T-helper 1 cell (primary cell): Measurements from ENCODE around the gene ALKBH3.

Source experiments
- DNase-seq, 5 donors: peaks; one replicate each; pipeline ENCODE4 v3.0.0-alpha.2; 2012 to 2020

Gene ALKBH3

DNA sequence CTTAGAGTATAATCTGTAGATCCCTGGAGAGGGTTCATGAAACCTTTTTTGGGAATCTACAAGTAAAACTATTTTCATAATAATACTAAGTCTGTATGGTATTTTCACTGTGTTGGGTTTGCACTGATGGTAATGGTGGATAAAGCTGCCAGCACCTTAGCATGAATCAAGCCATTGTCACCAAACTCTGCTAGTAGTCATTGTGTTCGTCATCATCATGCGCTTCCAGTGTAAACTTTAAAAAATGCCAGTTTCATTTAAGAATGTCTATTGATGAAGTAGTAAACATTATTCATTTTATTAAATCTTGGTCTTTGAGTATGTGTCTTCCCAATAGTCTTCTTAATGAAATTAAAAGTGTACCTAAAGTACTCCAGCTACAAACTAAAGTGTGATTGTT, 15.0 kb downstream of the ALKBH3 start:
- DNase-seq: no peak

DNA sequence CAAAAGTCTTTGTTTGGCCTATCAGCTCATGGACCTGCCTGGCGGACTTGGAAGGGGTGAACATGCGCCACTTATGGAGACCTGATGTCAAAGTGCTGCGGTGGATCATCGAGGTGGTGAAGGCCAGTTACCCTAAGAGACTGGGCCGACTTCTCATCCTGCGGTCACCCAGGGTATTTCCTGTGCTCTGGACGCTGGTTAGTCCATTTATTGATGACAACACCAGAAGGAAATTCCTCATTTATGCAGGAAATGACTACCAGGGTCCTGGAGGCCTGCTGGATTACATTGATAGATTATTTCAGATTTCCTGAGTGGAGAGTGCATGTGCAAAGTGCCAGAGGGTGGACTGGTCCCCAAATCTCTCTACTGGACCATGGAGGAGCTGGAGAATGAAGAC, 17.9 kb downstream of the ALKBH3 start:
- DNase-seq: no peak

DNA sequence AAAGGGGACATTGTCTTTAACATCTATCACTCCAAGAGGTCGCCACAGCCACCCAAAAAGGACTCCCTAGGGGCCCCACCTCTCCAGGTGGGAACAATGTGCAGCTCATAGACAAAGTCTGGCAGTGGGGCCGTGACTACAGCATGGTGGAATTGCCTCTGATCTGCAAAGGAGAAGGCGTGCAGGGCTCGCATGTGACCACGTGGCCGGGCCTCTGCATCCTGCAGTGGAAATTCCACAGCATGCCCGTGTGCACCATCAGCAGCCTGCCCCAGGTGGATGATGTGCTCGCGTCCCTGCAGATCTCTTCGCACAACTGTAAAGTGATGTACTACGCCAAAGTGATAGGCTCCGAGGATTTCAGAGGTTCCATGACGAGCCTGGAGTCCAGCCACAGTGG, 18.5 kb downstream of the ALKBH3 start:
- DNase-seq: no peak

DNA sequence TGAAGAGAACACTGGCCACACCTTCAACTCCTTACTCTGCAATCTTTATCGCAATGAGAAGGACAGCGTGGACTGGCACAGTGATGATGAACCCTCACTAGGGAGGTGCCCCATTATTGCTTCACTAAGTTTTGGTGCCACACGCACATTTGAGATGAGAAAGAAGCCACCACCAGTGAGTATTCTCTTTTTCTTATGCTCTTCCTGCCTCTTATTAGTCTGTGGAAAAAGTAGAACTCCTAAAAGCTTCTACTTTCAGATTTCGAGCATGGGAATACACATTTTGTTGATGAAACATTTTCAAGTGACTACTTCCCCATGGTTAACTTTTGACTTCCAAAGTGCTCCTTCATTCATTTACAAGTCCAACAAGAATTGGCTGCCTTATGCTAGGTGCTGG, 20.9 kb downstream of the ALKBH3 start:
- no peak for DNase-seq

GRCh38 chr11:43903078-43903477, 22.4 kb downstream of the ALKBH3 start:
- no peak for DNase-seq

- no peak for DNase-seq
These were observed 23.3 kb downstream of the ALKBH3 start for GRCh38 chr11:43903969-43904368.

- no peak for DNase-seq
These were observed 24.3 kb downstream of the ALKBH3 start for GRCh38 chr11:43904742-43905535.

GRCh38 chr11:43905813-43906241, 25.2 kb downstream of the ALKBH3 start:
- no peak for DNase-seq

- no peak for DNase-seq
These were observed 26.7 kb downstream of the ALKBH3 start for GRCh38 chr11:43907028-43907975.

DNA sequence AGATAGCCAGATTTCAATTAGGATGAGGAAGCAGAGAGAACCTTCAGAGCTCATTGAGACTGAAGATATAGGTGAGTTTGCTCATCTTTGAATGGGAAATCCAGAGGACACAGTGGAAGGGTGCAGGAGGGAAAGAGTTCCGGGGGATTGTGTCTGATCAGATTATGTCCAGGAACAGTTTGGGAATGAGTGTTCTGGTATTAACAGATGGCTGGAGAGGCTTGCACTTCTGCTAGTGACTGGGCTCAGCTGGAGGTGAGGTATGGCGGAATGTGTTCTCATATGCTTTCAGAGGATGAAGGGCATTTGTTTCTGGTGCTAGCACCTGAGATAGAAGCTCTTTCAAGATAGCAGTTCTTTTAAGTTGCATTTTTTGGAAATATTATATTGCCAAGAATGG, 27.6 kb downstream of the ALKBH3 start:
- no peak for DNase-seq

- DNase-seq: no peak
These were observed 28.1 kb downstream of the ALKBH3 start for GRCh38 chr11:43908683-43909082.

DNA sequence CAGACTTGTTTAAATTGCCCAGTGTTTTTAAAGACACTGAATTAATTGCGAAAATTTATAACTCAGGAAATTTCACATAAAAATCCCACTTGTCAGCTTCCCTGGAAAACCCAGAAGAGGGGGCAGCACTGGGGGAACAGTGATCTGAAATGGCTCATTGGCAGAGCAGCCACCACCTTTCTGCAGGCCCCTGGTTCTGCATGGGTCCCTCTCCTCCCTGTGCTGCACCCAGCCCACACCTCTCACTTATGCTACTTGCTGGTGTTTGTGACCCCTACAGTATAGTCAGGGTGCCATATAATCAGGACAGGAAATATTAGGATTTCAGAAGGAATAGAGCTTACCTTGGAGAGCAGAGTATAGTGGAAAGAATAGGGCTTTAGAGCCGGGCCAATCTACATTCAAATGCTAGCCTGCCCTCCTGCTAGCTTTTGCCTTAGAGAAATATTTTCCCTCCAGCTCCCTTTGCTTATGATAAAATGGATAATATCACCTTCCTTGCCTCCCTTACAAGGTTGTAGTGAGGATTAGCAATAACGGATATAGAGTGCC, 33.3 kb downstream of the ALKBH3 start:
- DNase-seq: no peak

- DNase-seq: no peak
These were observed 33.8 kb downstream of the ALKBH3 start for GRCh38 chr11:43914466-43914865.

- DNase-seq: no peak
These were observed 36.0 kb downstream of the ALKBH3 start for GRCh38 chr11:43916621-43917020.

DNA sequence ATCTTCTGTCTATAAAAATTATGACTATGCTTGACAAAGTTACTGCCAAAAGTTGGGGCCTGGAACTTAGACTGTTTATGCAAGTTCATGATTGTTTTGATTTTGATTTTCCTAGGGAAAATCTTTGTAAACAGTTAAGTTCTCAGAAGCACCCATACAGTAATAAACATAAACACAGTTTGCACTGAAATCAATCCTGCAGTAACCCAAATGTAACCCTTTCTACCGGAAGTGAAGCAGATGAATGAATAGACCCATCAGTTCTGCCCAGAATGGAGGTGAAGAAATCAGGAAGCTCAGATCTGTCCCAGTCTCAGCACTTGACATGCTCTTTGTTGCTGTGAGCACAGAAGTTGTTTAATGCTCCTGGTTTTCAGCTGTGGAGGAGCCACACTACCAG, 37.2 kb downstream of the ALKBH3 start:
- no peak for DNase-seq

- DNase-seq: no peak
These were observed 38.0 kb downstream of the ALKBH3 start for GRCh38 chr11:43918662-43919061.

- no peak for DNase-seq
These were observed 39.4 kb downstream of the ALKBH3 start for GRCh38 chr11:43919852-43920597.

DNA sequence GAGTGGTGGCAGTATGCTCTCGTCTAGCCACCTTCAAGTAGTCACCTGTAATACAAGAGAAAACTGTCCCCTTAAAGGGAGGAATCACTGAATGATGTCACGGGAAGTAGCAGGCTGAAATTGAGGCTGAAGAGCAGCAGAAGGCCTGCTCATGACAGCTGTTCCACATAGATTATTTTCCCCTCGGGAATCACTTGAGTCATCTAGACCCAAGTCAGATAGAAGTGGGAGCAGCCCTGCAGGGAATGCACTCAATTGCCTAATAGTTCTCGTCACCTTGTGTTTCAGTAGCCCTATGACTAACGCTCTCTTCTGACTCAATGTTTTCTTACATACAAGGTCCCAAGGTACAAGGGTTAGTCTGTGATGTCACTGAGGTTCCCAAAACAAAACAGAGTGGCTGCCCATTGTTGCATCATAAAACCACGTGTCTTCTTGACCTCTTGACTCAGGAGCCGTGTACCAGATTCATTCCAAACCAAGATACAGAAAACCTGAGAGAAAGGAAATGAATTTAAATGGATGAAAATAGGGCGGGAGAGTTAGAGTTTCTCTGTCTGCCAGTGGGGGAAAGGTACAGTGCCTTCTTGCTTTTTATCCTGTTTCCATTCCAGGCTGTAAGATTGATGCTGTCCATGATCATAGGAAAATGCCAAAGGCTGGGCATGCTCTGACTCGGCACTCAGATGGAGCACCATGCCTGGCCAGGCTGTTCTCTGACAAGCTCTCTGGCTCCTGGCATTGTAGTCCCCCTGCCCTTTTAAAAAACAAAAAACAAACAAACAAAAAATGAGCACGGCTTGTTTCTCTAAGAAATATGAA, 40.2 kb downstream of the ALKBH3 start:
- DNase-seq: peak in 1 of 5 donors; percentile 62

DNA sequence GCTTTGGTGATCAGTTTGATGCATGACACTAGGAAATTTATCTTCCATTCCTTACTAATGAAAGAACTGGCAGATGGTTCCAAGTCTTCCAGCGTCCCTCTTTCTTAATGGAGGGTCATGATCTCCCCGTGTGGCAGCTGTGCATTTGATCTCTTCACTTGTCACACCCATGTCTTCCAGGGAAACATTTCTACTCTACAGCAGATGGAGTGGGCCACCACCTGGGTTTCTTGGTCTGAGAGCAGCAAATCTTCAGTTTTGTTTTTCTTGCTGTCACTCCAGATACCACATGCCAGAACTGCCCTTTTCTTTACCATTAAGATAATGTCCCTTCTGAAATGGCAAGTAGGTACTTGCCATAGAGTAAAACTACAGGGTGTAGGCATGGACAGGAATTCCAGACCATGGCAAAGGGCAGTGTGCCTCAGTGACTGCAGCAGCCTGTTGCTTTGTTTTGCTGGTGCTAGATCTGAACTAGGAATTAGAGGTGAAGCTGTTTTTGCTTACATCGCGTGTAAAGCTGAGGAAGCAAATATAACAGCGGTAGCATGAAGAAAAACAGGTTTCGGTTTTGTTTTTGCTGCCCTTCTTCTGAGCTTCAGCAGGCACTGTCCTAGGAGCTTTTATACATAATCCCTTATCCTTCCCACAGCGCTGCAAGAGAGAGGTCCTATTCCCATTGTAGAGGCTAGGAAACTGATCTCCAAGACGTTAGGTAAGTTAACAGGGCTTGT, 41.1 kb downstream of the ALKBH3 start:
- DNase-seq: no peak

GRCh38 chr11:43922295-43922648, 41.6 kb downstream of the ALKBH3 start:
- no peak for DNase-seq

DNA sequence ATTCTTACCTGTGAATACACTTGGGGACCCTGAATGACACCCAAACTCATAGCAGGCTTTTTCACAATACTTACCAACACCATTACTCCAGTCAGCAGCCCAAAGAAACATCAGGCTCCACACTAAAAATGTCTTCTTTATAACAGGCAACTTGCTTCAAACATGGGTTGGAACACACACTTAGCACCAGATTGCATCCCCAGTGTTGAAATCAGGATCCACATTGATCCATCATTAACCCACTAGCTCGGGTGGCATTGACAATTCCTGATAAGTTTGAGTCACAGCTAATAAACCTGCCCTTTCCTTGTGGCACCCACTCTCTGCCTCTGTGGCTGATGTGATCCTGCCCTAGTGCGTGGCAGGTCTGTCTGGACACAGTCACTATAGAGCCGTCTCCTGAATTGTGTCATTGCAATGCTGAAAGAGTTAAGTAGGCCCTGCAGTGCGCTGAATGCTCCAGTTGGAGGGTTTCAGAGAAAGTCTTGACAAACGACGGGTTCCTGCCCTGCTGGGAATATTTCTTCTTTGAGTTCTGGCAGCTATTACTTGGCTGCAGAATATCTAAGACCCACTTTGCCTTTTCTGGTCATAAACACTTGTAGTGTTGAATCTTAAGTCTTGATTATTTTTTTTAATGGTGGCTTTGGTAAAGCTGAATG, 42.2 kb downstream of the ALKBH3 start:
- DNase-seq: no peak
